Esophagus muscularis mucosa (tissue), 4 donors: ENCODE data around the gene ZKSCAN2. TPM values are rescaled to one million over a fixed set of nuclear protein-coding genes. Genes with fewer than 3 reads are reported as not detected.

Experiments
- DNase-seq: peaks from one replicate; pipeline ENCODE4 v3.0.0-alpha.2; 2017; ENCODE audit errors: extremely low spot score
- H3K27ac ChIP-seq, 4 donors: fragments of 200-600 bp; sonication (generic); replicated peaks in 1 of 4; 1 replicate in 3 of 4; 2 replicates in 1 of 4; pipeline ENCODE4 v1.5.1; 2016 to 2019; ENCODE audit warnings: mild to moderate bottlenecking in 1 of 4
- H3K27me3 ChIP-seq, 4 donors: fragments of 200-600 bp; sonication (generic); one replicate each; pipeline versions ENCODE4 v1.5.1 to v1.6.0; 2016 to 2019
- H3K36me3 ChIP-seq, 4 donors: fragments of 200-600 bp; sonication (generic); one replicate each; pipeline ENCODE4 v1.5.1; 2016 to 2019
- H3K4me1 ChIP-seq, 4 donors: fragments of 200-600 bp; sonication (generic); one replicate each; pipeline ENCODE4 v1.5.1; 2016 to 2019
- H3K4me3 ChIP-seq, 4 donors: fragments of 200-600 bp; sonication (generic); 1 replicate in 2 of 4; 2 replicates in 2 of 4; pipeline ENCODE4 v1.5.1; 2016 to 2019; ENCODE audit warnings: mild to moderate bottlenecking in 4 of 4, moderate library complexity in 1 of 4
- H3K9me3 ChIP-seq, 4 donors: fragments of 200-600 bp; sonication (generic); 1 replicate in 3 of 4; 2 replicates in 1 of 4; pipeline ENCODE4 v1.5.1; 2016 to 2019
- CTCF ChIP-seq, 3 experiments: fragments of 200-600 bp in 2 of 3; fragments of 450-650 bp in 1 of 3; sonication (generic) in 2 of 3; IDR thresholded peaks; one replicate each; pipeline ENCODE4 v1.5.1; 2017 to 2019; ENCODE audit warnings: antibody characterized with exemption in 3 of 3, mild to moderate bottlenecking in 2 of 3, moderate library complexity in 1 of 3
- EP300 ChIP-seq: sonication (generic); formaldehyde crosslinking; IDR thresholded peaks from one replicate; pipeline ENCODE4 v1.6.1; 2017; ENCODE audit warnings: antibody characterized with exemption
- POLR2A ChIP-seq: fragments of 450-650 bp; IDR thresholded peaks from one replicate; pipeline ENCODE4 v1.6.1; 2017; ENCODE audit warnings: antibody characterized with exemption, moderate library complexity, mild to moderate bottlenecking, low read depth
- POLR2AphosphoS5 ChIP-seq, 2 donors: sonication (generic); formaldehyde crosslinking; IDR thresholded peaks; one replicate each; pipeline ENCODE4 v1.6.1; 2017; ENCODE audit warnings: antibody characterized with exemption in 2 of 2
- WGBS: methylation state at CpG from one replicate; pipeline ENCODE4 v1.1.5; 2018; 5-methylcytosine and 5-hydroxymethylcytosine counted together
- intact Hi-C: fragments of 100-400 bp; cut with DNase I; formaldehyde crosslinking; loops from one replicate; pipeline ENCODE4 v1.15.1; 2023
- total RNA-seq, 4 donors: library from RNA; depleted of rRNA; stranded (reverse); fragments of >200 nt; gene quantifications; one replicate each; pipeline versions ENCODE4 v1.1.0 to v1.2.1, GENCODE V29; 2016

Gene ZKSCAN2
- total RNA-seq, 4 donors from 2014 or later, result 3.7 to 5.3 (median 4.5) TPM

- no peaks in the 10 kb centered on the region for H3K9me3 ChIP-seq
- intact Hi-C loops, result no loop called here
- H3K27ac ChIP-seq, result no peak overlapping the region
- TF ChIP-seq POLR2AphosphoS5 (IDR thresholded peaks at IDR 0.05) (no peak), CTCF (IDR thresholded peaks at IDR 0.05) (no peak), POLR2A (no peak), EP300 (no peak)
- H3K4me1 ChIP-seq, result no peaks in the 10 kb centered on the region
- DNase-seq, result no peak
- WGBS, result 87% methylated on average over 2 of the region's 2 CpGs
- no peaks in the 10 kb centered on the region for H3K36me3 ChIP-seq
- no peak overlapping the region for H3K4me3 ChIP-seq
- no peaks in the 10 kb centered on the region for H3K27me3 ChIP-seq
Measured at GRCh38 chr16:25212636-25213035, 45.0 kb downstream of the ZKSCAN2 start.

- WGBS, result 57% methylated on average over 4 of the region's 4 CpGs
- no peaks in the 10 kb centered on the region for H3K36me3 ChIP-seq
- no peaks in the 10 kb centered on the region for H3K4me1 ChIP-seq
- intact Hi-C loops, result no loop called here
- no peak for DNase-seq
- H3K4me3 ChIP-seq, result no peak overlapping the region
- no peaks in the 10 kb centered on the region for H3K9me3 ChIP-seq
- no peak overlapping the region for H3K27ac ChIP-seq
- TF ChIP-seq POLR2AphosphoS5 (IDR thresholded peaks at IDR 0.05) (no peak), CTCF (IDR thresholded peaks at IDR 0.05) (no peak), EP300 (no peak), POLR2A (no peak)
- H3K27me3 ChIP-seq, result no peaks in the 10 kb centered on the region
Measured at GRCh38 chr16:25210758-25211157, 46.9 kb downstream of the ZKSCAN2 start.

GRCh38 chr16:25199457-25199856 lies 58.2 kb downstream of the ZKSCAN2 start:
- DNase-seq, result no peak
- WGBS, result 85% methylated on average over 7 of the region's 7 CpGs
- Histone ChIP-seq H3K9me3 (no peaks in the 10 kb centered on the region), H3K27me3 (no peaks in the 10 kb centered on the region), H3K4me1 (no peaks in the 10 kb centered on the region), H3K27ac (no peak overlapping the region), H3K36me3 (no peaks in the 10 kb centered on the region), H3K4me3 (no peak overlapping the region)
- intact Hi-C loops, result no loop called here
- TF ChIP-seq CTCF (IDR thresholded peaks at IDR 0.05), result no peak
- TF ChIP-seq POLR2AphosphoS5 (IDR thresholded peaks at IDR 0.05), result no peak
- no peak for TF ChIP-seq POLR2A
- TF ChIP-seq EP300, result no peak

- no peak for TF ChIP-seq CTCF (IDR thresholded peaks at IDR 0.05)
- TF ChIP-seq POLR2AphosphoS5 (IDR thresholded peaks at IDR 0.05), result no peak
- TF ChIP-seq EP300, result no peak
- TF ChIP-seq POLR2A, result no peak
- Histone ChIP-seq H3K27me3 (no peaks in the 10 kb centered on the region), H3K36me3 (no peaks in the 10 kb centered on the region), H3K9me3 (no peaks in the 10 kb centered on the region), H3K27ac (no peak overlapping the region), H3K4me1 (no peaks in the 10 kb centered on the region), H3K4me3 (no peak overlapping the region)
- no peak for DNase-seq
- WGBS, result 89% methylated on average over 4 of the region's 4 CpGs
- intact Hi-C loops, result no loop called here
Measured at GRCh38 chr16:25198021-25198420, 59.6 kb downstream of the ZKSCAN2 start.

- Histone ChIP-seq H3K27ac (no peak overlapping the region), H3K36me3 (no peaks in the 10 kb centered on the region), H3K27me3 (no peaks in the 10 kb centered on the region), H3K4me3 (no peak overlapping the region), H3K9me3 (no peaks in the 10 kb centered on the region), H3K4me1 (no peaks in the 10 kb centered on the region)
- no peak for DNase-seq
- TF ChIP-seq EP300 (no peak), POLR2A (no peak), POLR2AphosphoS5 (IDR thresholded peaks at IDR 0.05) (no peak), CTCF (IDR thresholded peaks at IDR 0.05) (no peak)
- WGBS, result 85% methylated on average over 7 of the region's 7 CpGs
- intact Hi-C loops, result no loop called here
Measured at GRCh38 chr16:25194273-25194878, 63.3 kb downstream of the ZKSCAN2 start.
